Germinal center (tissue), 1 donor: ENCODE results near the gene DOK4.

Experiments used
- DNase-seq: peaks from one replicate; pipeline ENCODE4 v3.0.0; 2012; ENCODE audit warnings: mixed read lengths, low spot score

The DOK4 gene

DNA sequence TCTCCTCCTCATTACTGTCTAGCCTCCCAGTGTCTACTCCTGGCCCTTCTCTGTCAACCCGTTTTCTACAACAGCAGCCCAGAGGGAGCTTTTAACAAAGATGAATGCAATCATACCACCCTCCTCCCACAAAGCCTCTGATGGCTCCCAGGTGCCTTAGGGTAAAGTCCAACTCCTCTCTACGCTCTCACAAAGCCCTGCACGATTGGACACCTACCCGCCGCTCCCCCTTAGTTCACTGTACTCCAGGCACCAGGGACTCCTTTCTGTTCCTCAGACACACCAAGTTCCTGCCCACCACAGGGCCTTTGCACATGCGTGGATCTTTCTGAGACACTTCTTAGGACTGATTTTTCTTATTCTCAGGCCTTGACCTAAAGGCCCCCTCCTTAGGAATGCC lies 32.6 kb upstream of the DOK4 start:
- no peak for DNase-seq

DNA sequence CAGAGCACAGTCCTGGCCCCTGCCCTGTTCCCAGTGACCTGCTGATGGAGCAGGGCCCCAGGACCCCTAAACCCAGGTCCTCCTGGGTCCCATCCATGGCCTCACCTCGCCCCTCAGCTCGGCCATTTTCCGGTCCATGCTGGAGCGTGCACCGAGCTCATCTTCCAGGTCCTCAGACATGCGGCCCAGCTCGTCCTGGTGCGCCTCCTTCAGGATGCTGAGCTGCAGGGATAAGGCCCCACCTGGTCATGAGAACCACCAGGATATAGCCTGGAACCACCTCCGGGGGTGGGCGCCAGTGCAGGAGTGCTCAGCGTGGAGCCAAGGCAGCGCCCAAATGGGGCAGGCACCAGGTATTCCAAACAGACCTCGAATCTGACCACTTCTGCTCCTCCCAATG lies 32.2 kb upstream of the DOK4 start:
- DNase-seq: no peak

DNA sequence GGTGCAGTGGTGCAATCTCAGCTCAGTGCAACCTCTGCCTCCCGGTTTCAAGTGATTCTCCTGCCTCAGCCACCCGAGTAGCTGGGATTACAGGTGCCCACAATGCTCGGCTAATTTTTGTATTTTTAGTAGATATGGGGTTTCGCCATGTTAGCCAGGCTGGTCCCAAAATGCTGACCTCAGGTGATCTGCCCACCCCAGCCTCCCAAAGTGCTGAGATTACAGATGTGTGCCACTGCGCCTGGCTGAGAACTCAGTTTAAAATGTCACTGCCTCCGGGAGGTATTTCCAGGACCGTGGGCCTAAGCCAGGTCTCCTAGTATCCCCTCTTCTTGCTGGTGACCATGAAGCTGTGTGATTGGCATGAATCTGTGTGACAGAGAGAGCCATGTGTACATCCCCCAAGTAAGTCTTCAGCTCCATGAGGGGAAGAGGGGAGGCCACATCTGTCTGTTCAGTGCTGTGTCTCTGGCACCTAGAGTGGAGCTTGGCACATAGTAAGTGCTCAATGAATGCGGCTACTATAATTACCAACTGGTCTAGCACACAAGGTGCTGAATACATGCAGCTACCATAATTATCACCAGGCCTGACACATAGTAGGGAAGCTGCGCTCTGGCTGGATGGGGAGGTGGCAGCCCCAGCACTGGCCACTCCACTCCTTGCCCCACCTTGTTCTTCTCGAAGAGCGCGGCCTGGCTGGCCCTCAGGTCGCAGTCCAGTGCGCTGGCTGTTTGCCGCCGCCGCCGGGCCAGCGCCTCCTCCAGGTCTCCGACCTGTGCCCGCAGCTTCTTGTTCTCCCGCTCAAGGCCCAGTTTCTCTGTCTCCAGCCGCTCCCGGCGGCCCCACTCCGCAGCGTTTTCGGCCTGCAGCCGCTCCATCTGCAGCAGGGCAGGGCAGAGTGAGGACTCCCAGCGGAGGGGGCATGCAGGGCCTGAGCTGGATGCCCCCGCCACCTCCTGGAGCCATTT lies 31.4 kb upstream of the DOK4 start:
- DNase-seq: no peak

DNA sequence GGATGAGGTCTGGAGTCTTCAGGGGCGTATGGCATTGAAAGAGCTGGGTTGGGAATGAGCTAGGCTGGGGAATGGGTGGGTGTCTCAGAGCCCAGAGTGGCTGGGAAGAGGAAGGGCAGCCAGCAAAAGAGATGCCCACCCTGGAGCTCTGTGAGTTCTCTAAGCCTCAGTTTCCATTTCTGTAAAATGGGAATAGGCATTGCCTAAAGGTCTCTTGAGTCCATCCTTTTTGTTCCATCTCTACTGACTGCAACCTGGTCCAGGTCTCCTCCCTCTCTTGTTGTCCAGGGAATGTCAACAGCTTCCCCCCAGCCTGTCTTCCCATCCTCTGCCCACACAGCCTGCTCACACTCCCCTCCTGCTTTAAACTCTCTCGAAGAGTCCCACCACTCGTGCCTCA lies 30.5 kb upstream of the DOK4 start:
- no peak for DNase-seq

DNA sequence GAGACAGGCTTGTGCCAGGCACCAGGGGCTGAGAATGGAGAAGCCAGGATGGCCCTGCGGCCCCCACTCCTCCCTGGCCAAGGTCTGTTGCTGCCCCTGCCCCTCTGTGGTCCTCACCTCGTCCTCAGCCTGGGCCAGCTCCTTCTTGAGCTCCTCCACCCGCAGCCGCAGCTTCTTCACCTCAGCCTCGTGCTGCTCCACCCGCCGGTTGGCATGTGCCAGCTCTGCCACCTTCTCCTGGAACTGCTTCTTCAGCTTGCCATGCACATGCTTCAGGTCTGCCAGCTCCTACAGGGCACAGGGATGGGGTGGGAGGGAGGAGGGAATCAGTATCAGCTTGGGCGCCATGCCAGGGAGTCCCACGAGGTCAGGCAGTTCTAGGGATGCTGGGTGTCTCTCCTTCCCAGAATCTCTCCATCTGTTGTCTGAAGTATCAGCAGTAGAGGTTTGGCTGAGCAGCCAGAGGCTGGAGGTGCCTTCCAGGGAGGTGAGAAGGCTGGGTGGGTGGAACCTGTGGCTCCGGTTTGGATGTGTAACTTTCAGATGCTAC lies 30.0 kb upstream of the DOK4 start:
- no peak for DNase-seq

DNA sequence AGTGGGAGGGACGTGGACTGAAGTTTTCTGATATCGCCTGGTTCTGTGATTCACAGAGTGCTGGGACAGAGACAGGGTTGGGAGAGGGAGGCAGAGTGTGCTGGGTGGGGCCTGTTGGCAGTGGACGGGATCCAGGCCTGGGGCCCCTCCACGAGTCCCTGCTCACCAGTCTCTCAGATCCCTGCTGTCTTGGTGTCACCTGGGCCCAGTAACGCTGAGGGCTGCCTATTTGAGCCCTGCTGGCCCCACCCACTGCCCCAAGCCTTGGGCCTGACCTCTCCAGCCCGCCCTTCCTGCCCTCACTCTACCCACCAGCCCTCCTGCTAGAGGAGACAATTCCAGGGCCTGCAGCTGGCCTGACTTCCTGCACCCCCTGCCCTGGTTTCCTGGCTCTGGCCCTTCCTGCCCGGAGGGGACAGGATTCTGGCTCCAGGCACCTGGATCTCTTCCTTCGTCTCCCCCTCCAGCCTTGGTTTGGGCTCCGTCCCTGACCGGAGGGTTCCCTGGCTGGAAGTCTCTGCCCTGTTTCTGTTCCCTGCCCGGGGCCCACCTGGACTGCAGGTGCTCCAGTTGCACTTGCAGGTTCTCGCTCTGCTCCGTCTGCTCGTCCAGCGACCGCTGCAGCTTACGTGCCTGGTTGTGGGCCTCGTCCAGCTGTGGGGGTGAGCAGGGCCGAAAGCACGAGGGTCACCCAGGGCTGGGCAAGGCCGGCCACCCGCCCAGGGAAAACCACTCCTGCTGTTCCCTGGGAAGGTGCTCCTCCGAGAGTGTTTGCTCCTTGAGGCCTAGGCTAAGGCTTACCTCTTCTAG lies 28.7 kb upstream of the DOK4 start:
- DNase-seq: no peak

DNA sequence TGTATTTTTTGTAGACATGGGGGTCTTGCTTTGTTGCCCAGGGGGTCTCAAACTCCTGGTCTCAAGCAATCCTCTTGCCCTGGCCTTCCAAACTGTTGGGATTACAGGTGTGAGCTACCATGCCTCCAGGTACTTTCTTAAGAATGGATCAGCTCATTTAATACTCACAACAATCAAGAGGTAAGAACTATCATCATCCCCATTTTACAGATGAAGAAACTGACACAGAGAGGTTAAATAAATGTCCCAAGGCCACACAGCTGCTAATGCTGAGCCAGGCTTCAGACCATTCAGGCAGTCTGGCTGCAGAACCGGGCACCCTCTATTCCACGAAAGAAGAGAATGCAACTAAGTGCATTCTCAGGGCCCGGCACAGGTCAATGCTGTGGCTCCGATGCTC lies 28.1 kb upstream of the DOK4 start:
- DNase-seq: no peak

DNA sequence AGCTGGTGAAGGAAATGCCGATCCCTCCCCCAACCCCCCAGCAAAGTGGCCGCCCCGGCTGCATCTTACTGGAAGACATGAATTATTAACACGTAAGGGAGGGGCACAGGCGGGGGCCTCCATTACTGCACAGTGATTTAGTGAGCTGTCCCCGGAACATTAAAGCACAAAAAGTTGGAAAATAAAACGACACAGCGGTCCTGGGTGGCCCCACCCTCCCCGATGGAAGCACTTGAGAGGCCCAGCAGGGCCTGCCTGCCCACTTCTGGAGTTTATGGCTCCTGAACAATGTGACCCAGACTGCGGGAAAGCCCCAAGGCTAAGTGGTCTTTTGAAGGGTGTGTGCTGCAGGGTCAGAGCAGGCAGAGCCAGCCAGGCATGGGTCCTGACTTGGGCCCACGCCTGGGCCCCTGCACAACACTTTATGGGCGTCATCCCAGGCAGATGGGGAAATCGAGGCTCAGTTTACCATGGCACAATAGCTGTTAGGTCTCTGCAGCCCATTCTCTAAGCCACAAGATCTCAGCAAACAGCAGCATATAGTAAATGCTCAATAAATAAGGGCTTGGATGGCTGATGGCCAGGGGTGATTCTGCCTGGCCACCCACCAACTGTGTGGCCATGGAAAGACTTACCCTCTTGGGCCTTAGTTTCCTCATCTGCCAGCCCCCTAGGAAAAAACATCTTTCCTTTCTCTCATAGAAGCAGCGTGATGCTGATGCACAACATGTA lies 27.2 kb upstream of the DOK4 start:
- DNase-seq: no peak

DNA sequence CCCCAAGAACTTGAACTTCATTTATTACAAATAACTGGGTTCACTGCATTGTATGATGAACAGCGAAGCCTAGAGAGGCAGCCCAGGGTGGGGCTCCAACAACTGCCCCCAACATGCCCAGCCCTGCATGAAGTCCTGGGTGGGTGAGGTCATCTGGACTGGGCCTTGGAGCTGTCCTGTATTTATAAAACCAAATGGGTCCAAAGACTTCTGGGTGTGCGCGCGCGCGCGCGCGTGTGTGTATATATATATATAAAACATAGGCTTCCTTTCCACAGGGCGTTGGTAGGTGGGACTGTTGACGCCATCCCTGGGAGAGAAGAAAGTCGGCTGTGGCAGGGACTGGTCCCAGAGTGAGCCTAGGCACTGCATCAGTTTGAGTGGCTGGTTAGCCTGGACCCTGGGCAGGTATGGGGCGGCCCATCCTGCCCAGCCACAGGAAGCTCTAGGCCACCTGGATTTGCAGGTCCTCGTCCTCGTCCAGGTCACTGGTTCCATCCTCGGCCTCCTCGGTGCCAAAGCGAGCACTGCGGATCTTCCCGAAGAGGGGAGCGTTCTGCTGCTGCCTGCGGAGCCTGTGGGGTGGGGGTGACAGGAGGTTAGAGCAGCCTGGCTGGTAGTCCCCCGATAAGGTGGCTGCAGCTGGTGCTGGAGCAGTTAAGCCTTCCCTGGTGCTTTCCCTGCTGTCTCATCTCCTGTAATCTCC lies 26.2 kb upstream of the DOK4 start:
- DNase-seq: no peak

DNA sequence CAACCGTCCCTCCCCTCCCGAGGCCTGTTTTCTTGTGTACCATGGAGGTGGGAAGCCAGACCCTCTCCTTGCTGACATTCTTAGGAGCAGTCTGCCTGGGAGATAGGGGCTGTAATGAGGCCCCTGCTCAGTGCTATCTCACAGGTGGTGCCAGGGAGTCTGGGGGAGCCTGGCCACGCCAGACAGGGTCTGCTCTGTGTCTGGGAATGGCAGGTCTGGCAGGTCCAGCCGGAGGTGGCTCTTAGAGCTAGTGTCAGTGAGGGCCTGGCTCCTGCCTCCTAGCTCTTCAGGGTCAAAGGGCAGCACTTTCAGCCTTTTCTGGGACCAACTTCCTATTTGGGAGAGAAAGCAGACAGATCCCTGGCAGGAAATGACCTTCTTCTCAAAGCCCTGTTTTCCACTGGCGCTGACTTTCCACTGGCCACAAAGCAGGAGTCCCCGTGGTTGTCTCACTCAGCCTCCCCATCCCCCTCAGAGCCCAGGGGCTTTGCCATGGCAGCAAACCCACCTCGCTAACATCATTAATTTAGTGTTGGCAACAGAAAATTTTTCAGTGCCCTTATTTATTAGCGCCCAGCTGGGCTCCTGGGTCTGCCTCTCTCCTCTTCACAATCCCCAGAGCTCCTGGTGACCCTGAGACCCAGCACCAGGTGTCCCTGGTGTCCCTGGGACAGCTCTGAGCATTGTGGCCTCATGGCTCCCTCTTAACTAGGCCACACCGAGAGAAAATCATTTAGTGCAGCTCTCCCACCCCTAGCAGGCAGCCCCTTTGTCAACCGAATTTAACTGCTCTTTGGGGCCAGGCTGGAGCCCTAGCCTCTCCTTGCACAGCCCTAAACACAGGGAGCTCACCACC lies 24.0 kb upstream of the DOK4 start:
- DNase-seq: no peak

DNA sequence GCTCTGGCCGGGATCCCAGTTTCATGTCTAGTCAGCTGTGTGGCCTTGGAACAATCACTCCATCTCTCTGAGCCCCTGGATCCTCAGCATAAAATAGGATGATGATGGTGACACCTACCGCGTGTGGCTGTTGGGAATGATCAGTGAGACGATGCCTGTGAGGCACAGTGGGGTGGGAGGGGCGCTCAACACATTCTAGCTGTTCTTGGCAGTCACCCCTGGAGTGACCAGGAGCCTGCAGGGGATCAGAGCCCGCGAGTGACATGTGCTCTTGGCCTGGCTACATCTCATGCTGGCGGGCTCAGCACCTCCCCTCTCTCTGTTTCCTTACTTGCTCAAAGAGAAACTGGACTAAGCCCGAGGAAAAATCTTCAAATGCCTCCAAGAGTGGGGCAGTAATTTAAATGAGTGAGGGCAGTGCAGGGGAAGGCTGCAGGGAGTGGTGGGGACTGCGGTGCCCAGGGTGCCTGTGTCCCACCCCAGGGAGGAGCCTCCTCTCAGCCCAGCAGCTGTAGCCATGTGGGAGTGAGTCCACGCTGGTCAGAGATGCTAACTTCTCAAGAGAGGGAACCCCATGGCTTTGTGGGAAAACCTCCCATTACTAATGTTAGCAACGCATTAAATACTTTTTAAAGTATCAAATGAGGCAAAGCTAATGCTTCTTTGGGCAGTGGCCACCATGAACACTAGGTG lies 23.1 kb upstream of the DOK4 start:
- DNase-seq: no peak

DNA sequence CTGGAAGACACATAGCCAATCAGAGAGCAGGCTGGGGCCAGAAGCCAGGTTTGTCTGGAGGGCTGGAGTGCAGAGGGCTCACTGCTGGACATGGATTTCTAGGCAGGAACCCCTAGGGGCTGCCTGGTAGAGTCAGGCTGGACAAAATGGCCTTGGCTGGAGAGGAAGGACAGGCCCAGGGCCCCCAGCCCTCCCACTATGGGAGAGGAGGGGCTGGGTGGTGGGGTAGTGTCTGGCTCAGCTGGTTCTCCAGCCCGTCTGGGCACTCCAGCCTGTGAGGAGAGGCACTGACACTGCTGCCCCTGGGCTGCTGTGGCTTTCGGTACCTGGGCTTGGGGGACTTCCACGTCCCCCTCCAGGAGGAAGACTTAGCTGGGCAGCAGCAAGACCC lies 21.7 kb upstream of the DOK4 start:
- DNase-seq: no peak

DNA sequence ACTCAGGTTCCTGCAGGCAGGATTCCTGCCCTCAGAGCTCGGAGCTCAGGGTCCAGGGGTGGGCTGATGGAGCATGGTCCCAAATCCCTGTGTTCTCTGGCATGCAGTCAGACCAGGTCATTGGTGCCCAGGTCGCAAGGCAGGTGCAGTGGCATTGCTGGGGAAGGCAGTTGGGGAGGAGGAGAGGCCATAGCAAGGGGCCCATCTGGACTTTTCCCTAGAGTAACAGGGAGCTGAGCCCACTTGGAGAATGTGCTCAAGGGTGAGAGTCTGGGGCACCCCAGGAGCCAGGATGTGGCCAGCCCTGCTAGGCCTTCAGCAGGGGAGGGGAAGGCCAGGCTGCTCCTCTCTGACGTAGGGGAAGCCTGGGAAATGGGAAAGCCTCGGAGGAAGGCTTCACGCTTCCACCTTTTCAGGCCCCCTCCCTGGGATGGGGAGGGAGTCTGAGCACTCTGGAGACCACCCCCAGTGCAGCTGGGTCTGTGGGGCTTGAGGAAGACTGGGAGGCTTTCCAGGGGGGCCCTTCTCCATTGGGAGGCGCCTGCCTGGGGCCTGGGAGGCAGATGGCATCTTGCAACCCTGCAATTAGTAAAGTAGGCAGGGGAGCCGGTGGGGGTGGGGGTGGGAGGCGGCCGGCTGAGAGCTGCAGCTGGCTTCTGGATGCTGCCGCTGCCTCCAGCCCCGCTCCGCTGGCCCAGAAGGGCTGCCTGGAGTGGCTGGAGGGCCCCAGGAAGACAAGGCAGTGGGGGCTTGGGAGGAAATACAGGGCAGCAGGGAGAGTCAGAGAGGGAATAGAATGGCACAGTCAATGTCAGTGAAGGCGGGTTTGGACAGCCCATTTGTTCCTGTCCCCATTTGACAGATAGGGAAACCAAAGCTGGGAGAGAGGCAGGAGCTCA lies 21.1 kb upstream of the DOK4 start:
- no peak for DNase-seq

DNA sequence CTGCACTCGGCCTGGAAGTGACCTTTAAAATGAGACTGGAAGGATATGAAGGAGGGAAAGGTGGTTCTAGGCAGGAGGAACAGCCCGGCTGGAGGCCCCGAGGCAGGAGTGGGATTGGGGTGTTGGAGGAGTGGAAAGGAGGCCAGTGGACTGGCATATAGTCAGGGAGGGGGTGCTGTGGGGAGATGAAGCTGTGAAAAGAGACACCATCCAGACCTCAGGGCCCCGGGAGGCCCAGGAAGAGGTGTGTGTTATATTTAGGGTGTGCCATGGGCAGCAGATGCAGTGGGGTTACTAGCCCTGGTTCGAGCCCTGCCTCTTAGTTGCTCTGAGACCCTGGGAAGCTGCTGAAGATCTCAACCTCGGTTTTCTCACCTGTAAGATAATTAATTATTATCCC lies 18.9 kb upstream of the DOK4 start:
- DNase-seq: no peak

DNA sequence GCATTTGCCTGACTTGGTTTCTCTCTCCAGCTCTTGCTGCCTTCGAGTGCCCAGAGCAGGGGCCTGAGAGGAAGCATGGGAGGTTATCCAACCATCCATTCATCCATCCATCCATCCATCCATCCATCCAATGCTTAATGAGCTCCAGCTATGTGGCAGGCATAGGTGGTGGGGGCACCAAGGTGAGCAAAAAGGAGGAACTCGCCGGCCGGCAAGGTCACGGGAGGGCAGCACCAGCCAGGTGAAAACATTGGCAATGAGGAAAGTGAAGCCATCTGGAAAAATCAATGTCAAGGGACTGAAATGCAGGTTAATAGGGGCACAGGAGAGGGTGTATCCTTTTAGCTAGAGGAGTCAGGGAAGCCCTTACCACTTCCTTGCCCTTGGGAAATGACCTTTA lies 18.2 kb upstream of the DOK4 start:
- DNase-seq: no peak

DNA sequence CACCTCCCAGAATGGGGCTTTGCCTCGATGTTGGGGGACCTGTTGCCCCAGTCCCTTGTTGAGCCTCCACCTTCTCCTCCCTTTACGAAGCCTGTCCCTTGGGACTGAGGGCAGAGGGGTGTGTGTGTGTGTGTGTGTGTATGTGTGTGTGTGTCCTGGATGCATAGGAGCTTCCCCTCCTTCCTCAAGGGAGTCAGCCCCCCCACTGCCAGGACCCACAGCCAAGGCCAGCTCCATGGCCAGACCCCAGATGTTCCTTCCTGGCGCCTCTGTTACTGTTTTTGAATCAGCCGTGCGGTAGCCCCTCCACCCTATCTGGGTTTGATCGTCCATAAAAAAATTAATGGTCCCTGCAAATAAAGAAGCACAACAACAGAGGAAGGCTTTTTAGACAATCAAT lies 17.7 kb upstream of the DOK4 start:
- no peak for DNase-seq

DNA sequence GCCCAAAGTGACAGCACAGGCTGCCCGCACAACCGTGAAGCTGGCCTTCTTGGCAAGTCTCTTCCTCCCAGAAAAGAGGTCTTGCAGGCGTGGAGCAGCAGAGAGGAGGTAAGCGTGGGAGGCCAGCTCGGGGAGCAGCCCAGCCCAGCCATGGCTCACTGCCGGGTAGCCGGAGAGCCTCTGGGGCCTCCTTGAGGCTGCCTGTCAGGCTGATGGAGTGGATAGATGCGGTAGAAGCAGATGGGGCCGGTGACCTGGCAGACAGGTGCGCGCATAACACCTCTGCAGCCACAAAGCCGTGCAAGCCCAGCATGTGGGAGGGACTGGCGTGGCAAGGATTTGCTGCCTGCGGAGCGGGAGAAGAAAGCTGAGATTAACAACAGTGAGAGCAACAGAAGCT lies 17.1 kb upstream of the DOK4 start:
- no peak for DNase-seq

DNA sequence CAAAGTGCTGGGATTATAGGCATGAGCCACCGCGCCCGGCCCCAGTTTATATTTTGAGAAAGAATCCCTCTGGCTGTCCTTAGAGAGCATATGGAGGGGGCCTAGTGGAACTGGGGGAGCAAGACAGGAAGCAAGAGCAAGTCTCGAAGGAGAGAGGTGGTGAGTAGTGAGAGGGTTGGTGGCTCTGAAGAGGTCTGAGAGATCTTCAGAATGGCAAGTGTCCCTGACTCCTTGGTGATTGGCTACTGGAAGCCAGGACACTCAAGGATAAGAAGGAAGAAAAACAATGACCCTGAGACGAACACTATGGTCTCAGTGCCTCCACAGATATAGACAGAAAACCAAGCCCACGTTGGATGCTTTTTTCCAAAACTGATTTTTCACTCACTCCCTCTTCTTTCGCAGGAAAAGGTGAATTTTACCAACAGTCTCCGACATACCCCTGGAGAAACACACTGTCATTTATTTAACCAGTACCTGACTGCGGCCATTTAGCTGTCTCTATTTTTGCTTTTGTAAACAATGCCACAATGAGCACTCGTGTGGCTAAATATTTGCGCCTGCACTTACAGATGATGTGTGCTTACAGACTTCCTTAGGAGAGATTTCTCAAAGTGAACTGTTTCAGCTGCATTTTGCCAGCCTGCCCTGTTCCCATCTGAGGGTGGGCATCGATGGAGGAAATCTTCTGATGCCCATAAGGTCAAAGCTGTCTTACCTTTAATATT lies 15.9 kb upstream of the DOK4 start:
- DNase-seq: no peak
